PC-9 (cell line): ENCODE measurements around the gene DENND1A. TPM values are rescaled to one million over a fixed set of nuclear protein-coding genes. Genes with fewer than 3 reads are reported as not detected.

Experiments used
- BruUV-seq: library from RNA; stranded (reverse); fragments of 400-500 nt; replicated peaks from 2 replicates; lab custom pipeline; 2021; lab: Mats Ljungman, UMichigan
- CTCF ChIA-PET: fragments of 300-600 bp; sonication (Branson Sonifier 250); formaldehyde crosslinking; loops from one replicate; lab custom pipeline; 2022; ENCODE audit warnings: antibody characterized with exemption; lab: Charles Lee
- POLR2A ChIA-PET: fragments of 300-600 bp; sonication (Branson Sonifier 250); formaldehyde crosslinking; loops from one replicate; lab custom pipeline; 2022; ENCODE audit warnings: antibody characterized with exemption; ENCODE audit not compliant: unreplicated experiment; lab: Charles Lee
- DNase-seq, 2 experiments: peaks; one replicate each; pipeline versions ENCODE4 v3.0.0 to v3.0.0-alpha.2; 2015 to 2022; ENCODE audit warnings: mixed read lengths in 1 of 2
- H2AFZ ChIP-seq: fragments of 200-600 bp; sonication (generic); 2 replicates; pipeline ENCODE4 v1.8.1; 2017; ENCODE audit warnings: antibody characterized with exemption
- H3F3A ChIP-seq: fragments of 200-600 bp; sonication (generic); 2 replicates; pipeline ENCODE4 v1.8.1; 2017; ENCODE audit warnings: antibody characterized with exemption, mild to moderate bottlenecking, low read depth; ENCODE audit not compliant: insufficient read depth
- H3K27ac ChIP-seq: fragments of 200-600 bp; sonication (generic); 2 replicates; pipeline ENCODE4 v1.6.1; 2016; ENCODE audit warnings: mixed run types
- H3K27me3 ChIP-seq: fragments of 200-600 bp; sonication (generic); 2 replicates; pipeline ENCODE4 v1.6.1; 2016; ENCODE audit warnings: low read depth, mixed run types; ENCODE audit not compliant: insufficient read depth
- H3K36me3 ChIP-seq: fragments of 200-600 bp; sonication (generic); 2 replicates; pipeline ENCODE4 v1.6.1; 2016; ENCODE audit warnings: low read depth, mixed run types
- H3K4me1 ChIP-seq: fragments of 200-600 bp; sonication (generic); replicated peaks from 2 replicates; pipeline ENCODE4 v1.6.1; 2016; ENCODE audit warnings: mixed run types; ENCODE audit not compliant: insufficient read depth
- H3K4me2 ChIP-seq: fragments of 200-600 bp; sonication (generic); 2 replicates; pipeline ENCODE4 v1.6.1; 2017; ENCODE audit warnings: mixed run types
- H3K4me3 ChIP-seq: fragments of 200-600 bp; sonication (generic); 2 replicates; pipeline ENCODE4 v1.6.1; 2016; ENCODE audit warnings: mixed run types
- H3K79me2 ChIP-seq: fragments of 200-600 bp; sonication (generic); 2 replicates; pipeline ENCODE4 v1.6.1; 2017; ENCODE audit warnings: low read depth, mixed run types
- H3K9me2 ChIP-seq: fragments of 200-600 bp; sonication (generic); 2 replicates; pipeline ENCODE4 v1.8.1; 2017; ENCODE audit warnings: mild to moderate bottlenecking; ENCODE audit not compliant: insufficient read depth
- H3K9me3 ChIP-seq: fragments of 200-600 bp; sonication (generic); 2 replicates; pipeline ENCODE4 v1.8.1; 2016; ENCODE audit warnings: low read depth; ENCODE audit not compliant: insufficient read depth
- H4K20me1 ChIP-seq: fragments of 200-600 bp; sonication (generic); 2 replicates; pipeline ENCODE4 v1.8.1; 2017; ENCODE audit not compliant: insufficient read depth
- EZH2 ChIP-seq: fragments of 200-600 bp; sonication (generic); IDR thresholded peaks from 2 replicates; pipeline ENCODE4 v1.8.0; 2017; ENCODE audit warnings: antibody characterized with exemption, low read depth
- intact Hi-C: fragments of 100-400 bp; cut with micrococcal nuclease; formaldehyde crosslinking; loops from one replicate; pipeline ENCODE4 v1.10.0; 2022; ENCODE audit not compliant: unreplicated experiment
- total RNA-seq: library from RNA; stranded (reverse); gene quantifications from 2 replicates; pipeline ENCODE4 v1.2.3, GENCODE V29; 2021
- TF ChIP-seq, protein P1 (sequence below): fragments of 200-600 bp; sonication (generic); conservative IDR thresholded peaks from 2 replicates; pipeline ENCODE4 v1.6.1; 2017; ENCODE audit warnings: mixed run types, antibody characterized with exemption, mild to moderate bottlenecking, moderate library complexity

Gene DENND1A
- total RNA-seq, 1 experiment from 2014 or later = 37.7 TPM

DNA sequence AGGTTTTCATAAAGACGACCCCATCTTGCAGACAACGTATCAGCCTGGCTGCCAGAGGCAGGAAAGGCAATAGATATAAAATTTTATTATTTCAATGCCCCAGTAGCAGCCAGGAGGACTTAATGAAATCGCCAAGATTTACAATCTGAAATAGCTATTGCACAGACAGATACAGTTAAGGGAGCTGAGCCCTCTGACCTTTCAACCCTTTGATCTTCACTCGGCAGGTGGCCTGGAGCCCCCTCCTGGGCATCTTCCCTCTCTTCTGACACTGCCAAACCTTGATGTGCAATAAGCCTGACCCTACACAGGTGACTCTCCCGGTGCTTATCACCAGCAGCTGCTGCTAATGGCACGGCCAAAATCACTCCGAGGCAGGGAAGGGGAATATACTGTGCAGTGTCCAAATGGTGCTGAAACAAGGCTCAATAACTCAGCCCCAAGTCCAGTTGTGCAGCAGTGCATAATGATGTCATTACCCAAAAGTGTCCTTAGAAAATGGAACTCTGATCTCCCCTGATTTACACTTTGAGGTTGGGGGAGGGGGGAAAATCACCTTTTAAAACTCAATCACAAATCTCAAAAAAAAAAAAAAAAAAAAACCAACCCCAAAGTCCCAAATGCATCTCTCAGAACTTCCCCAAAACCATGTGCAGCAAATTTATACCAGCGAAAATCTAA is 331.9 kb downstream of the DENND1A start:
- no peak overlapping the region for H3K27ac ChIP-seq
- no TSS peak for BruUV-seq
- H3K4me2 ChIP-seq = no peak overlapping the region
- H3K27me3 ChIP-seq = no peaks in the 10 kb centered on the region
- H4K20me1 ChIP-seq = no peaks in the 10 kb centered on the region
- intact Hi-C loops = no loop called here
- H3K79me2 ChIP-seq = no peaks in the 10 kb centered on the region
- ChIA-PET POLR2A (interaction anchor here (0.7 kb wide), 1 partner anchor 128 kb away, joined by 13 read pairs; no protein-coding TSS in a partner anchor), CTCF (no interaction called here)
- H3K9me2 ChIP-seq = no peaks in the 10 kb centered on the region
- no peak for TF ChIP-seq EZH2
- TF ChIP-seq, protein P1, sequence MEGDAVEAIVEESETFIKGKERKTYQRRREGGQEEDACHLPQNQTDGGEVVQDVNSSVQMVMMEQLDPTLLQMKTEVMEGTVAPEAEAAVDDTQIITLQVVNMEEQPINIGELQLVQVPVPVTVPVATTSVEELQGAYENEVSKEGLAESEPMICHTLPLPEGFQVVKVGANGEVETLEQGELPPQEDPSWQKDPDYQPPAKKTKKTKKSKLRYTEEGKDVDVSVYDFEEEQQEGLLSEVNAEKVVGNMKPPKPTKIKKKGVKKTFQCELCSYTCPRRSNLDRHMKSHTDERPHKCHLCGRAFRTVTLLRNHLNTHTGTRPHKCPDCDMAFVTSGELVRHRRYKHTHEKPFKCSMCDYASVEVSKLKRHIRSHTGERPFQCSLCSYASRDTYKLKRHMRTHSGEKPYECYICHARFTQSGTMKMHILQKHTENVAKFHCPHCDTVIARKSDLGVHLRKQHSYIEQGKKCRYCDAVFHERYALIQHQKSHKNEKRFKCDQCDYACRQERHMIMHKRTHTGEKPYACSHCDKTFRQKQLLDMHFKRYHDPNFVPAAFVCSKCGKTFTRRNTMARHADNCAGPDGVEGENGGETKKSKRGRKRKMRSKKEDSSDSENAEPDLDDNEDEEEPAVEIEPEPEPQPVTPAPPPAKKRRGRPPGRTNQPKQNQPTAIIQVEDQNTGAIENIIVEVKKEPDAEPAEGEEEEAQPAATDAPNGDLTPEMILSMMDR = no peak
- H3F3A ChIP-seq = no peaks in the 10 kb centered on the region
- DNase-seq = no peak
- H2AFZ ChIP-seq = no peak overlapping the region
- H3K9me3 ChIP-seq = no peaks in the 10 kb centered on the region
- H3K4me1 ChIP-seq = no peaks in the 10 kb centered on the region
- H3K4me3 ChIP-seq = no peak overlapping the region
- H3K36me3 ChIP-seq = no peaks in the 10 kb centered on the region

DNA sequence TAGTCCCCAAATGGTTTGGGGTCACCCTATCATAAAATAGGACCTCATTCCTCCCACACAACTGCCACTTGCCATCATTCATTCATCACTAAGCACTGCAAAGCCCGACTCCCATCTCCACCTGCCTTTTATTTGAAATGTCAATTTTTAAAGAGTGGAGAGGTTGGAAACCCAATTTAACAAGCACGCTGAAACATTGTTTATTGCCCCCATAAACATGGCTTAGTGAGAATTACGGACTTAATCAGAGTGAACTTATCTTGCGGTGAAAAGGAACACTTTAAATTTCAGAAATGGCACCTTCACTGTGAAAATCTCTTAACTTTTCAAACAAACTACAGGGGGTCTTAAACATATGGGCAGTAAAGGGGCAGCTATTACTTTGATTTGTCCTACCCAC is 332.9 kb downstream of the DENND1A start:
- no peak for TF ChIP-seq EZH2
- TF ChIP-seq, protein P1 = no peak
- intact Hi-C loops = no loop called here
- no peak for DNase-seq
- Histone ChIP-seq H3F3A (no peaks in the 10 kb centered on the region), H3K79me2 (no peaks in the 10 kb centered on the region), H3K36me3 (no peaks in the 10 kb centered on the region), H3K9me3 (no peaks in the 10 kb centered on the region), H3K27me3 (no peaks in the 10 kb centered on the region), H3K27ac (no peak overlapping the region), H3K9me2 (no peaks in the 10 kb centered on the region), H2AFZ (no peak overlapping the region), H3K4me2 (no peak overlapping the region), H4K20me1 (no peaks in the 10 kb centered on the region), H3K4me1 (no peaks in the 10 kb centered on the region), H3K4me3 (no peak overlapping the region)
- CTCF ChIA-PET = no interaction called here
- POLR2A ChIA-PET = no interaction called here
- no TSS peak for BruUV-seq

DNA sequence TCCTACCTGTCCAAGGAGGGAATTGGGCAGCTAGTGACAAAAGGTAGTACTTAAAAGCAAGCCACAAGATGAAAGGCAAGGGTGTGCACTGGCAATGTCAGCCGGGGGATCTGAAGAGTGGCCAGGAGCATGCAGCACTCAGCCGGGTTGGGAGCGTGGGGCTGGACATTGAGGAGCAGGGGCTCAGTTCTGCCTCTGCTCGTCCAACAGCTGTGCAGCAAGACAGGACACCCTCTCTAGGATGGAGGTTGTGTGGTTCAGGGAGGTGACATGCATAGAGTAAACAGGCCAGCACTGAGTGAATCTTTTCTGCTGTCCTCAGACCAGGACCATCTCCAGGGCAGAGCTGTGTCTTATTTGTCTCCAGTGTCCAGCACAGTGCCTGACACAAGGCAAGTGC is 338.6 kb downstream of the DENND1A start:
- no peak overlapping the region for H2AFZ ChIP-seq
- H3K27me3 ChIP-seq = no peaks in the 10 kb centered on the region
- H3K9me2 ChIP-seq = no peaks in the 10 kb centered on the region
- H3K4me2 ChIP-seq = no peak overlapping the region
- H3K79me2 ChIP-seq = no peaks in the 10 kb centered on the region
- BruUV-seq = no TSS peak
- CTCF ChIA-PET = no interaction called here
- TF ChIP-seq, protein P1 = no peak
- TF ChIP-seq EZH2 = no peak
- no peak overlapping the region for H3K4me3 ChIP-seq
- no peaks in the 10 kb centered on the region for H3F3A ChIP-seq
- H3K4me1 ChIP-seq = no peaks in the 10 kb centered on the region
- H3K9me3 ChIP-seq = no peaks in the 10 kb centered on the region
- H3K27ac ChIP-seq = no peak overlapping the region
- intact Hi-C loops = no loop called here
- POLR2A ChIA-PET = no interaction called here
- no peak for DNase-seq
- no peaks in the 10 kb centered on the region for H3K36me3 ChIP-seq
- no peaks in the 10 kb centered on the region for H4K20me1 ChIP-seq
